ENCODE results near the gene SLC1A5.

GRCh38 chr19:46809534-46810272 lies 21.3 kb upstream of the SLC1A5 start:
- TF ChIP-seq CTCF (IDR thresholded peaks at IDR 0.05) (no peak), POLR2AphosphoS5 (IDR thresholded peaks at IDR 0.05) (no peak), POLR2A (IDR thresholded peaks at IDR 0.05) (no peak)
